HCT116 (cell line): Measurements from ENCODE around the gene VCAN. TPM values are rescaled to one million over a fixed set of nuclear protein-coding genes. Genes with fewer than 3 reads are reported as not detected.
A peak's percentile ranks its signal among the peaks of the same experiment; 100 is the strongest.

Experiments
- ATAC-seq: fragments of 200-7000 bp; cut with Tn5 transposase; 2 replicates; pipeline ENCODE4 v1.9.1; 2020; ENCODE audit warnings: mild to moderate bottlenecking, moderate library complexity
- BruUV-seq: library from RNA; stranded (reverse); fragments of 400-500 nt; replicated peaks from 2 replicates; lab custom pipeline; 2021; lab: Mats Ljungman, UMichigan
- CTCF ChIA-PET: fragments of 300-600 bp; sonication (Branson Sonifier 250); formaldehyde crosslinking; loops from one replicate; lab custom pipeline; 2021; ENCODE audit warnings: antibody characterized with exemption; lab: Charles Lee
- POLR2A ChIA-PET: fragments of 300-600, 350-600 bp; sonication (Branson Sonifier 250); formaldehyde crosslinking; loops from one replicate; lab custom pipeline; 2021; ENCODE audit warnings: antibody characterized with exemption; lab: Charles Lee
- RAD21 ChIA-PET, 2 experiments: fragments of 300-600 bp; sonication (Branson Sonifier 250); formaldehyde crosslinking; loops; one replicate each; lab custom pipeline; 2023; ENCODE audit warnings: low total read pairs in 2 of 2; ENCODE audit not compliant: uncharacterized antibody in 2 of 2, unreplicated experiment in 2 of 2, low non-redundant PET in 1 of 2; lab: Charles Lee
- DNase-seq: peaks from one replicate; pipeline ENCODE4 v3.0.0-alpha.2; 2010; ENCODE audit warnings: low read depth, low spot score
- H2AFZ ChIP-seq: fragments of 200-600 bp; shearing (Covaris generic), sonication (generic); 2 replicates; pipeline ENCODE4 v1.6.1; 2017; ENCODE audit warnings: low read depth, mixed run types, mixed read lengths, antibody characterized with exemption, low read length; ENCODE audit not compliant: poor library complexity, severe bottlenecking
- H3K27ac ChIP-seq: 2 replicates; pipeline ENCODE4 v1.5.1; 2012; ENCODE audit warnings: low read depth, low read length
- H3K27me3 ChIP-seq: fragments of 200-600 bp; sonication (generic); 2 replicates; pipeline ENCODE4 v1.6.1; 2016; ENCODE audit warnings: mixed run types, low read length, mixed read lengths; ENCODE audit not compliant: insufficient read depth
- H3K36me3 ChIP-seq, 2 experiments: fragments of 200-500 bp in 1 of 2; fragments of 200-600 bp in 1 of 2; sonication (Bioruptor generic) in 1 of 2; sonication (generic) in 1 of 2; 2 replicates each; pipeline versions ENCODE4 v1.5.1 to v1.6.1; 2014 to 2016; ENCODE audit warnings: low read length in 2 of 2, inconsistent platforms in 1 of 2, mixed read lengths in 1 of 2, mixed run types in 1 of 2; ENCODE audit not compliant: insufficient read depth in 2 of 2, control insufficient read depth in 1 of 2
- H3K4me1 ChIP-seq, 2 experiments: fragments of 200-600 bp in 1 of 2; sonication (generic) in 1 of 2; 2 replicates each; pipeline versions ENCODE4 v1.5.1 to v1.6.1; 2012 to 2017; ENCODE audit warnings: low read length in 2 of 2, inconsistent platforms in 1 of 2, mild to moderate bottlenecking in 1 of 2, mixed read lengths in 1 of 2, mixed run types in 1 of 2, moderate library complexity in 1 of 2; ENCODE audit not compliant: insufficient read depth in 2 of 2, control insufficient read depth in 1 of 2
- H3K4me2 ChIP-seq: fragments of 200-600 bp; sonication (generic); 2 replicates; pipeline ENCODE4 v1.6.1; 2017; ENCODE audit warnings: mixed run types, low read length, mixed read lengths
- H3K4me3 ChIP-seq, 2 experiments: fragments of 200-600 bp in 1 of 2; sonication (generic) in 1 of 2; replicated peaks in 1 of 2; 2 replicates each; pipeline ENCODE4 v1.5.1; 2011 to 2016; ENCODE audit warnings: low read length in 2 of 2, control low read depth in 1 of 2, low read depth in 1 of 2, mild to moderate bottlenecking in 1 of 2, mixed read lengths in 1 of 2, mixed run types in 1 of 2
- H3K79me2 ChIP-seq: fragments of 200-600 bp; sonication (generic); 2 replicates; pipeline ENCODE4 v1.6.1; 2017; ENCODE audit warnings: mild to moderate bottlenecking, mixed run types, low read length, moderate library complexity, mixed read lengths; ENCODE audit not compliant: insufficient read depth
- H3K9ac ChIP-seq: fragments of 200-600 bp; sonication (generic); 2 replicates; pipeline ENCODE4 v1.6.1; 2016; ENCODE audit warnings: low read length, mixed read lengths
- H3K9me2 ChIP-seq: fragments of 200-600 bp; sonication (generic), shearing (Covaris generic); 2 replicates; pipeline ENCODE4 v1.6.1; 2017; ENCODE audit warnings: mixed run types, mild to moderate bottlenecking, moderate library complexity; ENCODE audit not compliant: insufficient read depth
- H3K9me3 ChIP-seq, 2 experiments: fragments of 200-500 bp in 1 of 2; fragments of 200-600 bp in 1 of 2; sonication (Bioruptor generic) in 1 of 2; sonication (generic) in 1 of 2; 2 replicates each; pipeline ENCODE4 v1.6.1; 2014 to 2017; ENCODE audit warnings: low read length in 2 of 2, mixed read lengths in 2 of 2, inconsistent platforms in 1 of 2, low read depth in 1 of 2, mild to moderate bottlenecking in 1 of 2, mixed run types in 1 of 2, moderate library complexity in 1 of 2; ENCODE audit not compliant: control insufficient read depth in 1 of 2, insufficient read depth in 1 of 2
- H4K20me1 ChIP-seq: fragments of 200-600 bp; sonication (generic), shearing (Covaris generic); 2 replicates; pipeline ENCODE4 v1.6.1; 2017; ENCODE audit warnings: mixed run types, mild to moderate bottlenecking, moderate library complexity; ENCODE audit not compliant: insufficient read depth
- CBX3 ChIP-seq: IDR thresholded peaks from 2 replicates; pipeline ENCODE4 v1.6.1; 2012; ENCODE audit warnings: low read depth
- CTCF ChIP-seq, 3 experiments: fragments of 200-600 bp in 1 of 3; sonication (generic) in 1 of 3; IDR thresholded peaks in 2 of 3; conservative IDR thresholded peaks in 1 of 3; 2 replicates each; pipeline ENCODE4 v1.5.1; 2012 to 2017; ENCODE audit warnings: low read depth in 2 of 3, low read length in 2 of 3, antibody characterized with exemption in 1 of 3, borderline replicate concordance in 1 of 3, control low read depth in 1 of 3, mild to moderate bottlenecking in 1 of 3, mixed read lengths in 1 of 3, mixed run types in 1 of 3, moderate library complexity in 1 of 3; ENCODE audit not compliant: insufficient read depth in 1 of 3
- JUND ChIP-seq: IDR thresholded peaks from 2 replicates; pipeline ENCODE4 v1.6.1; 2012
- RAD21 ChIP-seq: IDR thresholded peaks from 2 replicates; pipeline ENCODE4 v1.6.1; 2012; ENCODE audit warnings: low read depth, mild to moderate bottlenecking
- TCF7L2 ChIP-seq: IDR thresholded peaks from 2 replicates; pipeline ENCODE4 v1.7.0; 2011; ENCODE audit warnings: borderline replicate concordance, inconsistent platforms; ENCODE audit not compliant: insufficient read depth, insufficient read length; ENCODE audit errors: extremely low read depth
- YY1 ChIP-seq: IDR thresholded peaks from 2 replicates; pipeline ENCODE4 v1.6.1; 2011; ENCODE audit warnings: low read length, low read depth, moderate library complexity, mild to moderate bottlenecking; ENCODE audit not compliant: insufficient replicate concordance; ENCODE audit errors: extremely low read depth
- ZFX ChIP-seq: fragments of 450-650 bp; IDR thresholded peaks from 2 replicates; pipeline ENCODE4 v1.6.1; 2017
- intact Hi-C: fragments of 100-400 bp; cut with micrococcal nuclease; formaldehyde crosslinking; loops from 2 replicates; pipeline ENCODE4 v1.10.0; 2022
- total RNA-seq: library from RNA; stranded (reverse); gene quantifications from one replicate; pipeline ENCODE4 v1.2.1, GENCODE V29; 2021; ENCODE audit not compliant: unreplicated experiment

Gene VCAN
- total RNA-seq, 1 experiment from 2014 or later: 49.9 TPM

- BruUV-seq: no TSS peak
- TF ChIP-seq CBX3: peak; percentile 78
- TF ChIP-seq CTCF (IDR thresholded peaks at IDR 0.05 in 2 of 3, conservative IDR thresholded peaks at IDR 0.05 in 1 of 3; ENCODE audit: borderline replicate concordance in 1 of 3, insufficient read depth in 1 of 3, low read depth in 2 of 3, low read length in 2 of 3): peak; percentile 92 to 98 (median 96)
- TF ChIP-seq TCF7L2: peak; percentile 69
- peak; percentile 91 for TF ChIP-seq RAD21
- TF ChIP-seq YY1: peak; percentile 23
- TF ChIP-seq JUND: no peak
- TF ChIP-seq ZFX: no peak
- Histone ChIP-seq H3K79me2 (no peaks in the 10 kb centered on the region), H3K27ac (no peak overlapping the region), H2AFZ (peak overlapping the region; percentile 89), H3K27me3 (no peaks in the 10 kb centered on the region), H3K9me2 (no peaks in the 10 kb centered on the region), H4K20me1 (no peaks in the 10 kb centered on the region), H3K4me3 (no peak overlapping the region), H3K36me3 (no peaks in the 10 kb centered on the region), H3K4me2 (peak overlapping the region; percentile 17; the same call in 1 of the 2 replicates), H3K9me3 (no peaks in the 10 kb centered on the region; a peak in 1 of 4 replicates), H3K4me1 (peaks cover 0 to 10% of the 10 kb centered on the region in 2 experiments; a peak in 2 of 4 replicates), H3K9ac (no peak overlapping the region)
- POLR2A ChIA-PET: no interaction called here
- CTCF ChIA-PET: interaction anchor here (0.6 to 1.7 kb wide), 5 partner anchors 9 to 294 kb away, joined by 3 to 5 read pairs (median 4); no protein-coding TSS in a partner anchor
- DNase-seq: peak; percentile 75
- ATAC-seq: peak; percentile 98
- intact Hi-C loops: loop anchor here (2.0 to 5.0 kb wide), 2 partner anchors 353 to 462 kb away; partner anchors contain the start of genes TMEM167A and XRCC4
- RAD21 ChIA-PET: no interaction called here
Observed at GRCh38 chr5:83430130-83431010, 41.2 kb upstream of the VCAN start.
